ENCODE data around the gene ZNF277.

DNA sequence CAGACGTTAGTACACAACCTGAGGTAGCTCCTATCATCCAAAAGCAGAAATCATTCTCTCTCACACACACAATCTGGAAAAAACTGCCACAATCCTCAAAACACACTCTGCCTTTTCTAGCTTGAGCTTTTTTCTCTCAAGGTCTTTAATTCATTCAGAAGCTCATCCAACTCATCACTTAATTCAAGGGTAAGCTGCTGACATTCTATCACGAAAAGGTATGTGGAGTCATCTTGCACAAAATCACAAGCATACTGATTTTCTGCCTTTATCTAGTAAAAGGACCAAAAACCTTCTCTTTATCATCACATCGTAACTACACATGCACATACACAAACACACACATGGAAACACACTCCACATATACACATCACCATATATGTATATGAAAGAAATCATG is 32.3 kb upstream of the ZNF277 start:
- no peak for TF ChIP-seq CTCF (IDR thresholded peaks at IDR 0.05)
- TF ChIP-seq POLR2A (IDR thresholded peaks at IDR 0.05): no peak
